Skeletal muscle tissue (tissue), 4 donors: ENCODE data around the gene ADH5. TPM values are rescaled to one million over a fixed set of nuclear protein-coding genes. Genes with fewer than 3 reads are reported as not detected.
"Not testable (repeated sequence)": the region's sequence is repeated elsewhere in the genome, so short reads cannot be mapped to it uniquely, and the experiment has no call there.

Experiments
- H3K27ac ChIP-seq: one replicate; pipeline ENCODE4 v1.7.0; 2013; ENCODE audit warnings: mild to moderate bottlenecking, low read depth, low read length, inconsistent platforms
- H3K27me3 ChIP-seq, 3 donors: one replicate each; pipeline ENCODE4 v1.7.0; 2013; ENCODE audit warnings: low read length in 3 of 3; ENCODE audit not compliant: control insufficient read depth in 3 of 3, insufficient read depth in 3 of 3
- H3K36me3 ChIP-seq, 3 donors: one replicate each; pipeline ENCODE4 v1.7.0; 2013; ENCODE audit warnings: low read length in 3 of 3; ENCODE audit not compliant: control insufficient read depth in 3 of 3, insufficient read depth in 3 of 3
- H3K4me1 ChIP-seq, 3 donors: one replicate each; pipeline ENCODE4 v1.7.0; 2013; ENCODE audit warnings: low read length in 3 of 3, mild to moderate bottlenecking in 3 of 3; ENCODE audit not compliant: control insufficient read depth in 3 of 3, insufficient read depth in 3 of 3
- H3K4me3 ChIP-seq, 3 donors: one replicate each; pipeline ENCODE4 v1.7.0; 2013; ENCODE audit warnings: low read length in 3 of 3
- H3K9ac ChIP-seq, 3 donors: one replicate each; pipeline ENCODE4 v1.7.0; 2013; ENCODE audit warnings: low read length in 3 of 3, mild to moderate bottlenecking in 3 of 3, moderate library complexity in 2 of 3, low read depth in 1 of 3
- H3K9me3 ChIP-seq, 3 donors: one replicate each; pipeline ENCODE4 v1.7.0; 2013; ENCODE audit warnings: low read length in 3 of 3; ENCODE audit not compliant: control insufficient read depth in 3 of 3
- total RNA-seq: library from RNA; depleted of rRNA; stranded (reverse); fragments of >200 nt; gene quantifications from one replicate; pipeline ENCODE4 v1.2.3, GENCODE V29; 2014
- donor health status: Osteomylitis.

Gene ADH5
- total RNA-seq, 1 donor from 2014 or later, result 71.0 TPM

- no peak overlapping the region for H3K27ac ChIP-seq
- no peaks in the 10 kb centered on the region for H3K4me1 ChIP-seq
- H3K27me3 ChIP-seq, result no peaks in the 10 kb centered on the region
- peaks cover 42 to 64% (median 54%) of the 10 kb centered on the region in 3 donors for H3K36me3 ChIP-seq
- no peak overlapping the region for H3K9ac ChIP-seq
- H3K4me3 ChIP-seq, result no peak overlapping the region
- no peaks in the 10 kb centered on the region for H3K9me3 ChIP-seq
These were observed 12.2 kb downstream of the ADH5 start for GRCh38 chr4:99076292-99076976.

- peaks cover 30 to 55% (median 54%) of the 10 kb centered on the region in 3 donors for H3K36me3 ChIP-seq
- no peaks in the 10 kb centered on the region for H3K27me3 ChIP-seq
- H3K9me3 ChIP-seq, result no peaks in the 10 kb centered on the region
- H3K4me1 ChIP-seq, result no peaks in the 10 kb centered on the region
- H3K4me3 ChIP-seq, result no peak overlapping the region
- no peak overlapping the region for H3K27ac ChIP-seq
- no peak overlapping the region for H3K9ac ChIP-seq
These were observed 13.8 kb downstream of the ADH5 start for GRCh38 chr4:99074816-99075215.

GRCh38 chr4:99071159-99071558 lies 17.4 kb downstream of the ADH5 start:
- Histone ChIP-seq H3K27me3 (no peaks in the 10 kb centered on the region), H3K27ac (no peak overlapping the region), H3K36me3 (peaks cover 22 to 41% (median 41%) of the 10 kb centered on the region in 3 donors), H3K9me3 (no peaks in the 10 kb centered on the region), H3K4me1 (no peaks in the 10 kb centered on the region), H3K9ac (no peak overlapping the region), H3K4me3 (no peak overlapping the region)

GRCh38 chr4:99067617-99068016 lies 21.0 kb downstream of the ADH5 start:
- Histone ChIP-seq H3K27ac (no peak overlapping the region), H3K9ac (no peak overlapping the region), H3K36me3 (peaks cover 8 to 20% (median 16%) of the 10 kb centered on the region in 3 donors), H3K4me3 (no peak overlapping the region), H3K27me3 (no peaks in the 10 kb centered on the region), H3K4me1 (no peaks in the 10 kb centered on the region), H3K9me3 (no peaks in the 10 kb centered on the region)

- H3K4me1 ChIP-seq, H3K9me3 ChIP-seq, H3K4me3 ChIP-seq, H3K27me3 ChIP-seq, H3K27ac ChIP-seq, H3K36me3 ChIP-seq, H3K9ac ChIP-seq: not testable (repeated sequence)
These were observed 23.1 kb downstream of the ADH5 start for GRCh38 chr4:99065521-99065920.

GRCh38 chr4:99062120-99062519 lies 26.5 kb downstream of the ADH5 start:
- Histone ChIP-seq H3K9me3 (no peaks in the 10 kb centered on the region), H3K36me3 (peaks cover 0 to 11% (median 2%) of the 10 kb centered on the region in 3 donors), H3K27me3 (no peaks in the 10 kb centered on the region), H3K27ac (no peak overlapping the region), H3K4me1 (peaks cover 0 to 9% (median 5%) of the 10 kb centered on the region in 3 donors), H3K9ac (no peak overlapping the region), H3K4me3 (no peak overlapping the region)

- peak overlapping the region; percentile 58 for H3K27ac ChIP-seq
- H3K9me3 ChIP-seq, result no peaks in the 10 kb centered on the region
- H3K36me3 ChIP-seq, result peaks cover 0 to 11% (median 2%) of the 10 kb centered on the region in 3 donors
- H3K27me3 ChIP-seq, result no peaks in the 10 kb centered on the region
- no peak overlapping the region for H3K4me3 ChIP-seq
- no peak overlapping the region for H3K9ac ChIP-seq
- H3K4me1 ChIP-seq, result peaks cover 0 to 9% (median 5%) of the 10 kb centered on the region in 3 donors
These were observed 27.4 kb downstream of the ADH5 start for GRCh38 chr4:99061048-99061700.

- no peak overlapping the region for H3K9ac ChIP-seq
- H3K4me3 ChIP-seq, result no peak overlapping the region
- H3K9me3 ChIP-seq, result no peaks in the 10 kb centered on the region
- H3K4me1 ChIP-seq, result peaks cover 0 to 9% (median 5%) of the 10 kb centered on the region in 3 donors
- no peaks in the 10 kb centered on the region for H3K27me3 ChIP-seq
- no peak overlapping the region for H3K27ac ChIP-seq
- peaks cover 0 to 11% (median 2%) of the 10 kb centered on the region in 3 donors for H3K36me3 ChIP-seq
These were observed 29.0 kb downstream of the ADH5 start for GRCh38 chr4:99059550-99059949.

GRCh38 chr4:99058228-99058627 lies 30.4 kb downstream of the ADH5 start:
- Histone ChIP-seq H3K27ac (no peak overlapping the region), H3K36me3 (peaks cover 0 to 11% (median 5%) of the 10 kb centered on the region in 3 donors), H3K9ac (no peak overlapping the region), H3K4me1 (peaks cover 0 to 9% (median 5%) of the 10 kb centered on the region in 3 donors), H3K27me3 (no peaks in the 10 kb centered on the region), H3K4me3 (no peak overlapping the region), H3K9me3 (no peaks in the 10 kb centered on the region)

- H3K36me3 ChIP-seq, result peaks cover 0 to 24% (median 18%) of the 10 kb centered on the region in 3 donors
- H3K9me3 ChIP-seq, result no peaks in the 10 kb centered on the region
- H3K4me1 ChIP-seq, result no peaks in the 10 kb centered on the region
- no peaks in the 10 kb centered on the region for H3K27me3 ChIP-seq
- no peak overlapping the region for H3K9ac ChIP-seq
- no peak overlapping the region for H3K4me3 ChIP-seq
- H3K27ac ChIP-seq, result no peak overlapping the region
These were observed 34.1 kb downstream of the ADH5 start for GRCh38 chr4:99054428-99054994.
